ENCODE data around the gene ANKMY1.
"Not testable (repeated sequence)": the region's sequence is repeated elsewhere in the genome, so short reads cannot be mapped to it uniquely, and the experiment has no call there.

Gene ANKMY1

DNA sequence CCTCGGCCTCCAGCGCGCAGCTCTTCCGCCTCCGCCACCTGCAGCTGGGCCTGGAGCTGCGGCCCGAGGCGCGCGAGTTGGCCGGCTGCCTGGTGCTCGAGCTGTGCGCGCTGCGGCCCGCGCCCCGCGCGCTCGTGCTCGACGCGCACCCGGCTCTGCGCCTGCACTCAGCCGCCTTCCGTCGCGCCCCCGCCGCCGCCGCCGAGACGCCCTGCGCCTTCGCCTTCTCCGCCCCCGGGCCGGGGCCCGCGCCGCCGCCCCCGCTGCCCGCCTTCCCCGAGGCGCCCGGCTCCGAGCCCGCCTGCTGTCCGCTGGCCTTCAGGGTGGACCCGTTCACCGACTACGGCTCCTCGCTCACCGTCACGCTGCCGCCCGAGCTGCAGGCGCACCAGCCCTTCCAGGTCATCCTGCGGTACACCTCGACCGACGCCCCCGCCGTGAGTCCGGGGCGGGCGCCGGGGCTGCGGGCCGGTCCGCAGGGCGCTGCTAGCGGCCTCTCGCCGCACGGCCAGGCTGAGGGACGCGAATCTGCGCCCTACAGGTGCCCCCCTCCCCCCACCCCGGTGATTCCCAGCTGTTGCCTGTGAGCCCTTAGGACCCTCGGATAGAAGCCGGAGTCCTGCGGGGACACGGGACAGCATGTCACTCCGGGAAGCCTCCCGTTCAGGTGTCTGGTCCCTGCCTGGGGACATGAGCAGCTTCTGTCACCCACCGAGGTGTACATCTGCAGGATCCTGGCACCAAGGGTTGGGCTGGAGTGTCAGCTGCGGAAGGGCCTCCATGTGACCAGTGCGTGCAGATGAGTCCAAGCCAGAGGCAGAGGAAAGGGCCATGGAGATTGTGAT lies 11.1 kb upstream of the ANKMY1 start:
- DNase-seq (ENCODE audit: low read depth): peak; percentile 45

DNA sequence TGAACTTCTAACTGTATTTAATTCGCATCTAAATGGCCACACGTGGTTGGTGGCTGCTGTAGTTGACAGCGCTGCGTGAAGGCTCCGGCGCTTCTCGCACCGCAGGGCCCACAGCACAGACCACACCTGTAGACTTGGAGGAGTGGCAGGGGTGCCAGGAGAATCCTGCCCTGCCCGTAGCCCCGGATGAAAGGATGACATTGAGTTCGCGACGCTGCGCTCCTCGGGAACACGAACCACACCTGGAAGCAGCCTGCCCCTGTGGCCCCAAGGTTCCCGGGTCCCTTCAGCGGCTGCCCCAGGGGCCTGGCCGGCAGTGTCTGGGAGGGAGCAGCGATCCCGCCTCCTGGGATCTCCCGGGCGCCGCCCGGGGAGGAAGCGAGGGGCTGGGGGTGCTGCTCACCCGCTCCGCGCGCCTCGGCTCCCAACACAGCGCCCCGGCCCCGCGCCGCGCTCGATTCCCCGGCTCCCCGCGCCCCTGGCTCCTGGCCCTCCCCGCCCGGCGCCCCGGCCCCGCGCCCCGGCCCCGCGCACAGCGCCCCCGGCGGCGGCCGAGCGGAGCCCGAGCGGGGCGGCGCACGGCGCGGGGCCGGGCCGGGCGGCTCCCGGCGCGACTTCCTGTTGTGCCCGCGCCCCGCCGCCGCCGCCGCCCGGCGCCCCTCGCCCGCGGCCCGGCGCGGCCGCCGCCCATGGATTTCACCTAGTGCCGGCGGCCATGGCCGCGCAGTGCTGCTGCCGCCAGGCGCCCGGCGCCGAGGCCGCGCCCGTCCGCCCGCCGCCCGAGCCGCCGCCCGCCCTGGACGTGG lies 10.3 kb upstream of the ANKMY1 start, which contains the start of gene RNPEPL1:
Gene RNPEPL1, plus strand, starts transcription at position 613 of the 806 bp plus-strand sequence. Its CDS starts 103 bp downstream, at position 716.
- peak; percentile 51 for DNase-seq (ENCODE audit: low read depth)

DNA sequence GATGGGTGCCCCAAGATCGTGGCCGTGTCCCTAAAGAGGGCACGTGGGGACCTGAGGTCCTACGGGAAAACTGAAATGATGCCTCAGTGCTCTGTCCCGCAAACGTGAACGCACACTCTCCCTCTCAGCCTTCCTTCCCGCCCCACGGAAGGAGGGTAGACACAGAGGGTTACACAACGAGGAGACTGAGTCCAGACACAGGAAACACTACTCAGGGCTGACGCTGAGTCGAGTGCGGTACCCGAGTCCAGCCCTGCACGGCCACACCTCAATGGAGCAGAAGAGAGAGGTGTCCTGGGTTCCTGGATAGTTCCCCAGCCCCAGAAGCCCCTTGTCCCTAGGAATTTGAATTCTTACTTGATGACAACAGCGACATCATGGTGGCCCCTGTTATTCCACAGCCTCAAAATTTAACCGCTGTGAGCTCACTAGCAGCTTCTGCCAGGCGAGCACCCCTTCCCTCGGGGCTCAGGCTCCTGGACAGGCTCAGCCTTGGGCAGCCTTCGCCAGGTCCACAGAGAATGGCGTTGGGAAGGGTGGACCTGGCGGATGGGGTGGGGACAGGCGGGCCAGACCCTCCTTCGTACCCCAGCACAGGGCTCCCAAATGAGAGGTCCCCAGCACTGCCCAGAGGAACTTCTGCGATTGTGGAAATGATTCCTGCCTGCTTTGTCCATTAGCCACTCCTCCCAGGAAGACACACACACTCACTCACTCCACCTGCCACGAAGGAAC lies 9.5 kb upstream of the ANKMY1 start:
- DNase-seq (ENCODE audit: low read depth): no peak

- peak; percentile 97 for DNase-seq (ENCODE audit: low read depth)
Measured at GRCh38 chr2:240566203-240567136, 8.7 kb upstream of the ANKMY1 start.

GRCh38 chr2:240565333-240566202 lies 7.8 kb upstream of the ANKMY1 start:
- DNase-seq (ENCODE audit: low read depth): peak; percentile 83

- no peak for DNase-seq (ENCODE audit: low read depth)
Measured at GRCh38 chr2:240564561-240565332, 7.0 kb upstream of the ANKMY1 start.

GRCh38 chr2:240563951-240564560 lies 6.3 kb upstream of the ANKMY1 start:
- no peak for DNase-seq (ENCODE audit: low read depth)

GRCh38 chr2:240563231-240563630 lies 5.4 kb upstream of the ANKMY1 start:
- DNase-seq (ENCODE audit: low read depth): not testable (repeated sequence)

- DNase-seq (ENCODE audit: low read depth): no peak
Measured at GRCh38 chr2:240561325-240561971, 3.7 kb upstream of the ANKMY1 start.

GRCh38 chr2:240560480-240561324 lies 2.9 kb upstream of the ANKMY1 start:
- peak; percentile 99 for DNase-seq (ENCODE audit: low read depth)

GRCh38 chr2:240560084-240560479 lies 2.3 kb upstream of the ANKMY1 start, which contains the start of gene DUSP28:
TSS of gene DUSP28 (plus strand) at chr2:240560357. CDS start at chr2:240560685, 328 bp downstream.
- DNase-seq (ENCODE audit: low read depth): peak; percentile 93

DNA sequence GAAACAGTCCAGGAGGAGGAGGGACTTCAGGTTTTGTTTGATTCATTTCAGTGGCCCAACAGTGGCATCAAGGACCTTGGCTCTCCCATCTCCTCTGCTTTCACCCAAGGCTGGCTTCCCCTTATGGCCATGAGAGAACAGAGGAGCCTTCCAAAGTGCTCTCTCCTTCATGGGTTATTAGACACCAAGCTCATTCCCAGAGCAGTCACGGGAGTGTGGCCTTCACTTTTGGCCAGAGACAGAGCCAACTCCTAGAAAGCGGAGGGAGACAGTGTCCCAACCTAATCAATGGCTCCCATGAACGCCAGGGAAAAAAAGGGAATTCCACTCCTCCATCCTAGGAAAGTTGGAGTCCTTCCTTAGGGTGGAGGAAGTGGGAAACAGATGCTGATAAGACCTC lies 1.5 kb upstream of the ANKMY1 start:
- no peak for DNase-seq (ENCODE audit: low read depth)

DNA sequence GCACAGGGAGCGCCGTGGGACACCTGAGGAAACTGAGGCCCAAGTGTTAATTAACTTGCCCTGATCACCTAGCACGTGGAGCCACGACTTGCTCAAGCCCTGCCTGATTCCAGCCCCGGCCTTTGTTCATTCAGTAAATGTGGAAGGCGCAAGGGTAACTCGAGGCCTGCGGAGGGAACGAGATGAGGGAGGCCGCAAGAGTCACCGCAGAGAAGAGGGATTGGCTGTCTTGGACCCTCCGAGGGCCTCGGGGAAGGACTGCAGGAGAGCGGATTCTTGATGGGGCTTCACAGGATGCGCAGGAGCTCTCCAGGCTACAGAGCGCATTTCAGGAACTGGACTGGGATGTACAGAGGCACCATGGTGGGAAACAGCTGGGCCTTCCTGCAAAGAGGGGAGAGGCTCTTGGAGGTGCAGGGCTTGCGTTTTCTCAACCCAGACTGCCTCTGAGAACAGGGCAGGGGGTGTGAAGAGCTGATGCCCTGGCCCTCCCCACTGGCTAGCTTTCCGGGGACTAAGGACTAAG lies 511 bp upstream of the ANKMY1 start:
- no peak for DNase-seq (ENCODE audit: low read depth)

- no peak for DNase-seq (ENCODE audit: low read depth)
Measured at GRCh38 chr2:240557101-240557751, 562 bp downstream of the ANKMY1 start.

- peak; percentile 55 for DNase-seq (ENCODE audit: low read depth)
Measured at GRCh38 chr2:240556553-240557100, 1.2 kb downstream of the ANKMY1 start.

DNA sequence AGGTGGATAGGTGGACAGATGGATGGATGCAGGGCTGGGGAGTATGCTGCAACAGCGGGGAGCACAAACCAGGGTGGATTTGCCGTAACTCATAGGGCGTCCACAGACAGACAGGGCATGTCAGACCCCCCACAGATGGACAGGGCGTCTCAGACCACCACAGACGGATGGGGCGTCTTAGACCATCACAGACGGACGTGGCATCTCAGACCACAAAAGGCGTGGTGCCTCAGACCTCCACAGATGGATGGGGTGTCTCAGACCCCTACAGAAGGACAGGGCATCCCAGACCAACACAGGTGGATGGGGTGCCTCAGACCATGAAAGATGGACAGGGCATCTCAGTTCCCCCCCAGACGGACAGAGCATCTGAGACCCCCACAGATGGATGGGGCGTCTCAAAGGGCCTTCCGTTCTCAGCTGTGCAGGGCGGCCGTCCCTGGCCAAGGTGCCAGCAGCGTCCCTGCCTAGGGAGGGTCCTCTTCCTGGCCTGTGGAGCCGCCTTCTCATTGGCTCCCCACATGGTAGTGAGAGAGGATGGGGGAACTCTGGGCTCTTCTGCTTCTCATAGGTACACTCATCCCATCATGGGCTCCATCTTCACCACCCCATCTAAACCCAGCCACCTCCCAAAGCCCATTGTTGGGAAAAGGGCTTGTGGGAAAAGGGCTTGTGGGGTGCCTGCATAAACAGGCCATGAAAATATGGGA lies 2.1 kb downstream of the ANKMY1 start:
- no peak for DNase-seq (ENCODE audit: low read depth)
